ENCODE data around the gene FHL3.

The FHL3 gene

GRCh38 chr1:37948166-37948565, 57.1 kb downstream of the FHL3 start:
- no peak for DNase-seq (ENCODE audit: low read depth, low spot score)
- H3K27ac ChIP-seq: no peak overlapping the region

GRCh38 chr1:37947364-37947763, 58.0 kb downstream of the FHL3 start:
- H3K27ac ChIP-seq: no peak overlapping the region
- no peak for DNase-seq (ENCODE audit: low read depth, low spot score)
